ENCODE data around the gene RSAD2. TPM values are rescaled to one million over a fixed set of nuclear protein-coding genes. Genes with fewer than 3 reads are reported as not detected.

Gene RSAD2
- polyA plus RNA-seq, 1 donor (not counting 4 experiments of a cell fraction or from before 2014, with no cell fraction given) = 1.7 TPM

- dilution Hi-C loops (cut with MboI; ENCODE audit: extremely low pct_ligation_motif_present, low sequenced_read_pairs) = no loop called here
- Histone ChIP-seq H3K4me2 (ENCODE audit: control insufficient read depth, extremely low read depth, insufficient read depth, low read depth, low read length) (no peak overlapping the region), H2AFZ (ENCODE audit: control insufficient read depth, low read length) (no peak overlapping the region), H4K20me1 (ENCODE audit: control insufficient read depth, extremely low read depth, insufficient read depth, low read length) (no peaks in the 10 kb centered on the region), H3K4me1 (ENCODE audit: control insufficient read depth, extremely low read depth, insufficient read depth, low read length) (no peaks in the 10 kb centered on the region), H3K9me3 (ENCODE audit: control insufficient read depth, low read depth, low read length) (no peaks in the 10 kb centered on the region), H3K9me1 (ENCODE audit: control insufficient read depth, extremely low read depth, insufficient read depth, low read length) (no peaks in the 10 kb centered on the region), H3K27me3 (ENCODE audit: control insufficient read depth, extremely low read depth, insufficient read depth, low read length) (no peaks in the 10 kb centered on the region), H3K27ac (ENCODE audit: control insufficient read depth, insufficient read depth, low read length) (no peak overlapping the region), H3K4me3 (ENCODE audit: control insufficient read depth in 2 of 3, extremely low read depth in 1 of 3, insufficient read depth in 2 of 3, low read depth in 1 of 3, low read length in 3 of 3) (no peak overlapping the region), H3K79me2 (ENCODE audit: control insufficient read depth, insufficient read depth, low read length) (no peaks in the 10 kb centered on the region), H3K9ac (ENCODE audit: control insufficient read depth, extremely low read depth, insufficient read depth, low read length) (no peak overlapping the region), H3K36me3 (ENCODE audit: control insufficient read depth in 2 of 2, extremely low read depth in 1 of 2, insufficient read depth in 2 of 2, low read length in 2 of 2) (no peaks in the 10 kb centered on the region)
- DNase-seq (ENCODE audit: low read depth, low spot score) (no peak), FAIRE-seq (no peak)
- TF ChIP-seq EZH2 (IDR thresholded peaks at IDR 0.05; ENCODE audit: low read length) (no peak), CTCF (optimal IDR thresholded peaks at IDR 0.05 in 1 of 3, IDR thresholded peaks at IDR 0.05 in 1 of 3, conservative IDR thresholded peaks at IDR 0.05 in 1 of 3; ENCODE audit: extremely low read depth in 1 of 3, insufficient read depth in 2 of 3, low read length in 3 of 3) (no peak)
These were observed 10.2 kb downstream of the RSAD2 start for GRCh38 chr2:6887751-6888192.

- TF ChIP-seq EZH2 (IDR thresholded peaks at IDR 0.05; ENCODE audit: low read length) = no peak
- no peak for TF ChIP-seq CTCF (optimal IDR thresholded peaks at IDR 0.05 in 1 of 3, IDR thresholded peaks at IDR 0.05 in 1 of 3, conservative IDR thresholded peaks at IDR 0.05 in 1 of 3; ENCODE audit: extremely low read depth in 1 of 3, insufficient read depth in 2 of 3, low read length in 3 of 3)
- DNase-seq (ENCODE audit: low read depth, low spot score) (no peak), FAIRE-seq (no peak)
- Histone ChIP-seq H3K4me1 (ENCODE audit: control insufficient read depth, extremely low read depth, insufficient read depth, low read length) (no peaks in the 10 kb centered on the region), H3K9me3 (ENCODE audit: control insufficient read depth, low read depth, low read length) (no peaks in the 10 kb centered on the region), H3K4me3 (ENCODE audit: control insufficient read depth in 2 of 3, extremely low read depth in 1 of 3, insufficient read depth in 2 of 3, low read depth in 1 of 3, low read length in 3 of 3) (no peak overlapping the region), H3K9ac (ENCODE audit: control insufficient read depth, extremely low read depth, insufficient read depth, low read length) (no peak overlapping the region), H3K4me2 (ENCODE audit: control insufficient read depth, extremely low read depth, insufficient read depth, low read depth, low read length) (no peak overlapping the region), H3K36me3 (ENCODE audit: control insufficient read depth in 2 of 2, extremely low read depth in 1 of 2, insufficient read depth in 2 of 2, low read length in 2 of 2) (no peaks in the 10 kb centered on the region), H4K20me1 (ENCODE audit: control insufficient read depth, extremely low read depth, insufficient read depth, low read length) (no peaks in the 10 kb centered on the region), H3K27me3 (ENCODE audit: control insufficient read depth, extremely low read depth, insufficient read depth, low read length) (no peaks in the 10 kb centered on the region), H3K79me2 (ENCODE audit: control insufficient read depth, insufficient read depth, low read length) (no peaks in the 10 kb centered on the region), H2AFZ (ENCODE audit: control insufficient read depth, low read length) (no peak overlapping the region), H3K9me1 (ENCODE audit: control insufficient read depth, extremely low read depth, insufficient read depth, low read length) (no peaks in the 10 kb centered on the region), H3K27ac (ENCODE audit: control insufficient read depth, insufficient read depth, low read length) (no peak overlapping the region)
- dilution Hi-C loops (cut with MboI; ENCODE audit: extremely low pct_ligation_motif_present, low sequenced_read_pairs) = no loop called here
These were observed 11.1 kb downstream of the RSAD2 start for GRCh38 chr2:6888724-6889123.

Data from keratinocyte (primary cell).